Osteoblast (primary cell): Measurements from ENCODE around the gene SUMO4. TPM values are rescaled to one million over a fixed set of nuclear protein-coding genes. Genes with fewer than 3 reads are reported as not detected.

Experiments
- DNase-seq: peaks from one replicate; pipeline ENCODE4 v3.0.0; 2011; ENCODE audit warnings: low spot score, mixed read lengths; ENCODE audit not compliant: insufficient read length; ENCODE audit errors: missing footprints
- H2AFZ ChIP-seq: 2 replicates; pipeline ENCODE4 v1.6.0; 2011; ENCODE audit warnings: mild to moderate bottlenecking, low read length
- H3K27ac ChIP-seq: 2 replicates; pipeline ENCODE4 v1.5.1; 2011; ENCODE audit warnings: mild to moderate bottlenecking, low read depth, low read length, moderate library complexity
- H3K27me3 ChIP-seq: 2 replicates; pipeline ENCODE4 v1.6.0; 2012; ENCODE audit warnings: mild to moderate bottlenecking, control low read depth, inconsistent platforms, low read length, moderate library complexity; ENCODE audit not compliant: insufficient read depth
- H3K36me3 ChIP-seq: 2 replicates; pipeline ENCODE4 v1.5.1; 2011; ENCODE audit warnings: mild to moderate bottlenecking, low read length, control low read depth, moderate library complexity; ENCODE audit not compliant: insufficient read depth
- H3K4me1 ChIP-seq: 2 replicates; pipeline ENCODE4 v1.5.1; 2011; ENCODE audit warnings: mild to moderate bottlenecking, low read length, control low read depth, moderate library complexity; ENCODE audit not compliant: insufficient read depth
- H3K4me2 ChIP-seq: 2 replicates; pipeline ENCODE4 v1.6.0; 2011; ENCODE audit warnings: mild to moderate bottlenecking, low read length; ENCODE audit not compliant: insufficient read depth
- H3K4me3 ChIP-seq: fragments of 200-600 bp; sonication (generic); 3 replicates; pipeline ENCODE4 v1.5.1; 2012; ENCODE audit warnings: mild to moderate bottlenecking, low read length, inconsistent platforms; ENCODE audit not compliant: insufficient read depth
- H3K79me2 ChIP-seq: 2 replicates; pipeline ENCODE4 v1.6.0; 2012; ENCODE audit warnings: mild to moderate bottlenecking, low read length, control low read depth, inconsistent platforms; ENCODE audit not compliant: insufficient read depth
- H3K9me3 ChIP-seq: 2 replicates; pipeline ENCODE4 v1.5.1; 2011; ENCODE audit warnings: low read depth, low read length, control low read depth
- H4K20me1 ChIP-seq: 2 replicates; pipeline ENCODE4 v1.6.0; 2012; ENCODE audit warnings: mild to moderate bottlenecking, low read length, control low read depth; ENCODE audit not compliant: insufficient read depth
- CTCF ChIP-seq: IDR thresholded peaks from 2 replicates; pipeline ENCODE4 v1.5.1; 2011; ENCODE audit warnings: mild to moderate bottlenecking, low read depth, low read length, moderate library complexity; ENCODE audit errors: extremely low read depth
- total RNA-seq: library from RNA; depleted of rRNA; stranded (reverse); fragments of >200 nt; gene quantifications from 2 replicates; pipeline ENCODE4 v1.2.3, GENCODE V29; 2012

The SUMO4 gene
- total RNA-seq, 1 donor: 3.6 TPM

DNA sequence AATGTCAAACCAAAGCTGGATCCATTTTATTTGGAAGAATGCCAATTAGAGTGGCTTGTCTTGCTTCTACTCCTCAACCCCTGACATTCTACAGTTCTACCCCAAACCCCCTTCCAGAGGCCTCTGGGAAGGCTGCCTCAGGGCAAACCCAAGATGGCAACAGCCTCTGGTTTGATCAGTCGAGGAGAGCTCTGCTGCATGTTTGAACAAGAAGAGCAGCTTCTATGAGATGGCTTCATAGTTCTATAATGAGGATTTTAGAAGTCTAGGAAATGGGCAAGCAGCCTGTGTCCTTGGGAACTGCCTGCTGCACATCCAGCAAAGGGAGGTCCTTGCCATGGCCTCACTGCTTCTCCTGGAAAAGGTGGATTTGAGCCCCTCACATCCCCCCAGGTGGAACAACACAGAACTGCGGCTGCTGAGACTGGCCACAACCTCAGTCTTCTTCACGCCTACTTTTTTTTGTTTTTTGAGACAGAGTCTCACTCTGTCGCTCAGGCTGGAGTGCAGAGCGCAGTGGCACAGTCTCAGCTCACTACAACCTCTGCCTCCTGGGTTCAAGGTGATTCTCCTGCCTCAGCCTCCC, 46.8 kb downstream of the SUMO4 start:
- no peak overlapping the region for H3K4me2 ChIP-seq
- H3K36me3 ChIP-seq: no peaks in the 10 kb centered on the region
- H3K4me1 ChIP-seq: peaks cover 4% of the 10 kb centered on the region
- no peak overlapping the region for H2AFZ ChIP-seq
- H3K27ac ChIP-seq: no peak overlapping the region
- no peaks in the 10 kb centered on the region for H3K9me3 ChIP-seq
- DNase-seq: no peak
- H4K20me1 ChIP-seq: no peaks in the 10 kb centered on the region
- peaks cover 18% of the 10 kb centered on the region for H3K27me3 ChIP-seq
- H3K79me2 ChIP-seq: no peaks in the 10 kb centered on the region
- no peak for TF ChIP-seq CTCF
- no peak overlapping the region for H3K4me3 ChIP-seq

DNA sequence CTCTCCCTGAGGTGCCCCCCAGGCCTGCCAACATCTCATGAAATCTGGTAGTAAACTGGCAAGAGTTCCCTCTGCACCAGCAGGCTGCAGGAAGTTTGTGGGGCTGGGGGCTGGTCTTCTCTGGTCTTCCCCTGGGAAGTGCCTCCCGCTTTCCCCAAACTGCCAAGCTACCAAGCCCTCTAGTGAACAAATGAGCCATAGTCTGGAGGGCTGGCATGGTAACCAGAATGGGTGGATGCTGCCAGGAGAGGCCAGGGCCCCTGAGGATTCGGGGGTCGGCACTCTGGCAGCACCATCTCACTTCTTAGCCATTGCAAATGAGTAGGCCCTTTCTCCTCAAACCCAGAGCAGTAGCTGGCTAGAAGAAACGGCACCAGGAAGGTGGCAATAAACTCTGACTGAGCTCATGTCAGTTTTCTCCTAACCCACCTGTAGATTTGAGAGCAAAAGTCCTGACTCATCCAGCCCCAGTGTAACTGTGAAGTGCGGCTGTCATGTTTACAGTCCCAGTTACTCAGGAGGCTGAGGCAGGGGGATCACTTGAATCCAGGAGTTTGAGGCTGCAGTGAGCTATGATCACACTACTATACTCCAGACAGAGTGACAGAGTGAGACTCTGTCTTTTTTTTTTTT, 48.9 kb downstream of the SUMO4 start:
- Histone ChIP-seq H2AFZ (no peak overlapping the region), H3K9me3 (no peaks in the 10 kb centered on the region), H3K27me3 (peaks cover 19% of the 10 kb centered on the region), H3K4me2 (no peak overlapping the region), H3K4me1 (peaks cover 6% of the 10 kb centered on the region), H3K79me2 (no peaks in the 10 kb centered on the region), H3K27ac (no peak overlapping the region), H4K20me1 (no peaks in the 10 kb centered on the region), H3K4me3 (no peak overlapping the region), H3K36me3 (no peaks in the 10 kb centered on the region)
- no peak for TF ChIP-seq CTCF
- DNase-seq: no peak

GRCh38 chr6:149449831-149450678, 50.0 kb downstream of the SUMO4 start:
- Histone ChIP-seq H2AFZ (no peak overlapping the region), H3K4me2 (peak overlapping the region; percentile 73), H3K4me1 (peaks cover 17% of the 10 kb centered on the region), H3K4me3 (peak overlapping the region; percentile 63), H3K27ac (no peak overlapping the region), H4K20me1 (no peaks in the 10 kb centered on the region), H3K27me3 (peaks cover 19% of the 10 kb centered on the region), H3K36me3 (no peaks in the 10 kb centered on the region), H3K79me2 (no peaks in the 10 kb centered on the region), H3K9me3 (no peaks in the 10 kb centered on the region)
- TF ChIP-seq CTCF: no peak
- peak; percentile 73 for DNase-seq

Other genes starting within 250 kb of the SUMO4 start
- gene TAB2, start 82.5 kb upstream of the SUMO4 start, total RNA-seq: 28.2 and 34.8 TPM in 2 replicates
- gene ZC3H12D, start 84.8 kb downstream of the SUMO4 start, total RNA-seq: under 0.01 and 0.29 TPM in 2 replicates
- gene PPIL4, start 145.8 kb downstream of the SUMO4 start, total RNA-seq: 33.3 and 34.5 TPM in 2 replicates
- gene GINM1, start 166.1 kb downstream of the SUMO4 start, total RNA-seq: 75.3 and 82.8 TPM in 2 replicates
- gene KATNA1, start 248.5 kb downstream of the SUMO4 start, total RNA-seq: 35.4 and 36.9 TPM in 2 replicates